CD14-positive monocyte (primary cell): Measurements from ENCODE around the gene RAPGEF6. TPM values are rescaled to one million over a fixed set of nuclear protein-coding genes. Genes with fewer than 3 reads are reported as not detected.
A peak's percentile ranks its signal among the peaks of the same experiment; 100 is the strongest.

Experiments used
- DNase-seq, 3 donors: peaks; one replicate each; pipeline ENCODE4 v3.0.0-alpha.2; 2011 to 2022
- H2AFZ ChIP-seq: 2 replicates; pipeline ENCODE4 v1.6.0; 2012; ENCODE audit warnings: mild to moderate bottlenecking, low read depth, low read length, inconsistent platforms; ENCODE audit not compliant: insufficient read depth, poor library complexity, severe bottlenecking
- H3K27ac ChIP-seq, 2 donors: 1 replicate in 1 of 2; 2 replicates in 1 of 2; pipeline ENCODE4 v1.5.1; 2012 to 2013; ENCODE audit warnings: low read length in 2 of 2, control low read depth in 1 of 2, inconsistent platforms in 1 of 2, low read depth in 1 of 2, mild to moderate bottlenecking in 1 of 2
- H3K27me3 ChIP-seq, 2 donors: one replicate each; pipeline versions ENCODE4 v1.6.0 to v1.6.1; 2011 to 2013; ENCODE audit warnings: low read length in 2 of 2; ENCODE audit not compliant: control insufficient read depth in 2 of 2, insufficient read depth in 2 of 2
- H3K36me3 ChIP-seq, 2 donors: replicated peaks in 1 of 2; 1 replicate in 1 of 2; 2 replicates in 1 of 2; pipeline versions ENCODE4 v1.5.1 to v1.6.1; 2012 to 2013; ENCODE audit warnings: low read length in 2 of 2, control low read depth in 1 of 2, inconsistent platforms in 1 of 2, mild to moderate bottlenecking in 1 of 2; ENCODE audit not compliant: insufficient read depth in 2 of 2, control insufficient read depth in 1 of 2
- H3K4me1 ChIP-seq, 2 donors: 1 replicate in 1 of 2; 2 replicates in 1 of 2; pipeline versions ENCODE4 v1.5.1 to v1.6.1; 2012 to 2013; ENCODE audit warnings: low read length in 2 of 2, control low read depth in 1 of 2, inconsistent platforms in 1 of 2, mild to moderate bottlenecking in 1 of 2, moderate library complexity in 1 of 2; ENCODE audit not compliant: insufficient read depth in 2 of 2, control insufficient read depth in 1 of 2
- H3K4me2 ChIP-seq: replicated peaks from 2 replicates; pipeline ENCODE3; 2012; ENCODE audit warnings: low read length, moderate library complexity, mild to moderate bottlenecking; ENCODE audit not compliant: poor library complexity, severe bottlenecking; ENCODE audit errors: extremely low read depth
- H3K4me3 ChIP-seq, 3 experiments: fragments of 200-600 bp in 1 of 3; sonication (generic) in 1 of 3; replicated peaks in 1 of 3; 1 replicate in 2 of 3; 2 replicates in 1 of 3; pipeline ENCODE4 v1.5.1; 2011 to 2013; ENCODE audit warnings: low read length in 3 of 3, mild to moderate bottlenecking in 3 of 3, control low read depth in 2 of 3, low read depth in 2 of 3, inconsistent platforms in 1 of 3, moderate library complexity in 1 of 3
- H3K79me2 ChIP-seq: 2 replicates; pipeline ENCODE4 v1.6.0; 2012; ENCODE audit warnings: mild to moderate bottlenecking, control low read depth, inconsistent platforms, low read length, moderate library complexity; ENCODE audit not compliant: insufficient read depth
- H3K9ac ChIP-seq: 2 replicates; pipeline ENCODE4 v1.6.0; 2017; ENCODE audit warnings: low read length, mild to moderate bottlenecking; ENCODE audit not compliant: insufficient read depth, poor library complexity, severe bottlenecking
- H3K9me3 ChIP-seq, 2 donors: replicated peaks in 1 of 2; 1 replicate in 1 of 2; 2 replicates in 1 of 2; pipeline versions ENCODE4 v1.5.1 to v1.6.1; 2012 to 2013; ENCODE audit warnings: low read length in 2 of 2, control low read depth in 1 of 2; ENCODE audit not compliant: control insufficient read depth in 1 of 2, insufficient read depth in 1 of 2
- H4K20me1 ChIP-seq: 2 replicates; pipeline ENCODE4 v1.6.0; 2012; ENCODE audit warnings: mild to moderate bottlenecking, low read length, control low read depth, moderate library complexity; ENCODE audit not compliant: insufficient read depth
- H3K27ac Mint-ChIP-seq, 7 donors: one replicate each; pipeline ENCODE4 v1.8.0; 2020; ENCODE audit warnings: mild to moderate bottlenecking in 7 of 7, mixed read lengths in 7 of 7, moderate library complexity in 6 of 7, inconsistent platforms in 2 of 7
- H3K27me3 Mint-ChIP-seq, 3 donors: one replicate each; pipeline ENCODE4 v1.8.0; 2021 to 2022; ENCODE audit warnings: low read depth in 3 of 3, mild to moderate bottlenecking in 3 of 3, mixed read lengths in 3 of 3, moderate library complexity in 3 of 3, inconsistent platforms in 1 of 3
- H3K36me3 Mint-ChIP-seq, 2 donors: one replicate each; pipeline ENCODE4 v1.8.0; 2020; ENCODE audit warnings: mixed read lengths in 2 of 2, inconsistent platforms in 1 of 2, mild to moderate bottlenecking in 1 of 2
- H3K4me1 Mint-ChIP-seq: one replicate; pipeline ENCODE4 v1.8.0; 2020; ENCODE audit warnings: mild to moderate bottlenecking, mixed read lengths
- H3K4me3 Mint-ChIP-seq, 2 donors: one replicate each; pipeline ENCODE4 v1.8.0; 2020; ENCODE audit warnings: mild to moderate bottlenecking in 2 of 2, mixed read lengths in 2 of 2, moderate library complexity in 1 of 2
- H3K9me3 Mint-ChIP-seq, 7 donors: one replicate each; pipeline ENCODE4 v1.8.0; 2020 to 2022; ENCODE audit warnings: mixed read lengths in 7 of 7, mild to moderate bottlenecking in 6 of 7, moderate library complexity in 6 of 7, inconsistent platforms in 2 of 7
- CTCF ChIP-seq: fragments of 200-600 bp; IDR thresholded peaks from one replicate; pipeline ENCODE4 v1.8.0; 2022; ENCODE audit warnings: antibody characterized with exemption, mild to moderate bottlenecking
- WGBS: methylation state at CpG from one replicate; pipeline ENCODE4 v1.1.5; 2013; ENCODE audit warnings: missing lambda C conversion rate; ENCODE audit not compliant: insufficient coverage; 5-methylcytosine and 5-hydroxymethylcytosine counted together
- intact Hi-C, 2 donors: fragments of 100-400 bp; cut with micrococcal nuclease; formaldehyde crosslinking; loops; one replicate each; pipeline versions ENCODE4 v1.15.0 to v1.15.1; 2023
- polyA plus RNA-seq, 3 donors: library from polyadenylated mRNA; depleted of rRNA in 1 of 3; unstranded in 2 of 3; stranded (reverse) in 1 of 3; fragments of 300-500 nt in 2 of 3; fragments of >200 nt in 1 of 3; fragmentation: Illumina TruSeq in 2 of 3; gene quantifications; 1 replicate in 2 of 3; 2 replicates in 1 of 3; pipeline ENCODE4 v1.2.3, GENCODE V29; 2012 to 2021

RAPGEF6 gene
- polyA plus RNA-seq, 3 donors, result 2.9 to 4.8 (median 4.8) TPM

DNA sequence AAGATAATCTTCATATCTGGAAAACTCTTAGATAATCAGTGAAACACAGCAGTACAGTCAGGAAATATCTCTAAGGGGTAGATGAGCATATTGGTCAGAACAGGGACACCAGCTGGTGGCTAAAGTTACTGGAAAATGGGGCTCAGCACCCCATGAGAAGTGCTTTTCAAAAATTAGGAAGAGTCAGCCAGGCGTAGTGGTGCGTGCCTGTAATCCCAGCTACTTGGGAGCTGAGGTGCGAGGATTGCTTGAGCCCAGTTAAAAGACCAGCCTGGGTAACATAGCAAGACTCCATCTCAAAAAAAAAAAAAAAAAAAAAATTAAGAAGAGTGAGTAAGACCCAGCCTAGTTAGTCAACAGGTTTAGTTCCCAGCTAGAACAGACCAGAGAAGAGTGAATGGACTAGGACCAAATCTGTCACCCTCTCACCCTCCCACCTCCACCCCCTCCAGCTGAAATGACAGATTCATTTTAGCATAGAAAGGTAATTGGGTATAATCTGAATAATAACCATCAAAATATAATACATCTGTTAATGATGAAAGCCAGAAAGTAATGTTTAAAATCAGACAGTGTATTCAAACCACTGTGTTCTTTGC lies 250.3 kb downstream of the RAPGEF6 start:
- H3K4me2 ChIP-seq, result no peak overlapping the region
- H3K4me1 Mint-ChIP-seq, result peaks cover 29% of the 10 kb centered on the region
- no peak overlapping the region for H2AFZ ChIP-seq
- H3K9ac ChIP-seq, result no peak overlapping the region
- H3K4me3 Mint-ChIP-seq, result no peak overlapping the region
- H4K20me1 ChIP-seq, result peaks cover 41% of the 10 kb centered on the region
- peak overlapping the region in 6 of 7 donors; percentile 22 to 79 (median 46) for H3K27ac Mint-ChIP-seq
- peaks cover 40 to 55% of the 10 kb centered on the region in 2 donors for H3K36me3 ChIP-seq
- peak overlapping the region in 1 of 2 donors; percentile 48 for H3K27ac ChIP-seq
- intact Hi-C loops, result loop anchor here (5.0 to 10.0 kb wide), 4 partner anchors 107 to 222 kb away; partner anchors contain the start of gene CDC42SE2 (in 1 of the 2)
- no CpG with 5 or more reads among the region's 3 CpGs for WGBS
- H3K27me3 ChIP-seq, result no peaks in the 10 kb centered on the region
- no peak overlapping the region for H3K4me3 ChIP-seq
- peaks cover 37 to 53% of the 10 kb centered on the region in 2 donors for H3K36me3 Mint-ChIP-seq
- peaks cover 29% of the 10 kb centered on the region in 2 donors for H3K4me1 ChIP-seq
- H3K27me3 Mint-ChIP-seq, result no peaks in the 10 kb centered on the region
- no peaks in the 10 kb centered on the region for H3K9me3 ChIP-seq
- TF ChIP-seq CTCF, result no peak
- DNase-seq, result no peak
- peaks cover 88% of the 10 kb centered on the region for H3K79me2 ChIP-seq
- H3K9me3 Mint-ChIP-seq, result no peaks in the 10 kb centered on the region

DNA sequence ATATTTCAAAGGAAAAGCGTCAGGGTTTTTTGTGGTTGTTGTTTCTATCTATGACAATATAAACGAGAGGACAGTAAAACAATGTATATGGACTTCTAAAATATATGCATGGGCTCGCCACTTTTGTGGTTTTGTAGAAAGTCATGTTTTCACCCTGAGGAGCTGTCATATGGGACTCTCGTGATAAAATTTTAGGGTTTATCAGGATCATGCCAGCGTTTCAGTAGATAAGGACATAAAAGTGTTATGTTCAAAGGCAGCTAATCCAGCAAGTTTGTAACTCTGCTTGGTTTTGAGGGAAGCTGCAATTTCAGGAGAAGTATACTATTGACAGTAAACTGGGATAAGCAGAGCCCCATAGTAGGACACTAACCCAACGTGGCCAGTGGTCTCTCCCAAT lies 250.9 kb downstream of the RAPGEF6 start:
- peaks cover 34 to 50% of the 10 kb centered on the region in 2 donors for H3K36me3 ChIP-seq
- peak overlapping the region in 4 of 7 donors; percentile 22 to 79 (median 54) for H3K27ac Mint-ChIP-seq
- no peak overlapping the region for H3K4me3 ChIP-seq
- no peaks in the 10 kb centered on the region for H3K27me3 ChIP-seq
- no peaks in the 10 kb centered on the region for H3K9me3 ChIP-seq
- intact Hi-C loops, result loop anchor here (5.0 to 10.0 kb wide), 4 partner anchors 107 to 222 kb away; partner anchors contain the start of gene CDC42SE2 (in 1 of the 2)
- no peak overlapping the region for H2AFZ ChIP-seq
- no peak overlapping the region for H3K4me2 ChIP-seq
- no peak overlapping the region for H3K4me3 Mint-ChIP-seq
- H4K20me1 ChIP-seq, result peaks cover 39% of the 10 kb centered on the region
- peaks cover 34% of the 10 kb centered on the region for H3K4me1 Mint-ChIP-seq
- WGBS, result 80% methylated on average over 2 of the region's 6 CpGs
- peaks cover 86% of the 10 kb centered on the region for H3K79me2 ChIP-seq
- peak overlapping the region in 1 of 2 donors; percentile 48 for H3K27ac ChIP-seq
- no peaks in the 10 kb centered on the region for H3K9me3 Mint-ChIP-seq
- no peak overlapping the region for H3K9ac ChIP-seq
- no peaks in the 10 kb centered on the region for H3K27me3 Mint-ChIP-seq
- no peak for TF ChIP-seq CTCF
- peaks cover 31 to 47% of the 10 kb centered on the region in 2 donors for H3K36me3 Mint-ChIP-seq
- H3K4me1 ChIP-seq, result peaks cover 34% of the 10 kb centered on the region in 2 donors
- DNase-seq, result no peak
